Islet of Langerhans (tissue), 1 donor: ENCODE data around the gene TXNDC11.

Experiments
- FAIRE-seq: peaks from one replicate; lab custom pipeline; 2011; peaks lifted over from hg19 to GRCh38; lab: Jason Lieb, UNC

TXNDC11 gene

GRCh38 chr16:11674001-11674817, 68.4 kb downstream of the TXNDC11 start:
- FAIRE-seq: no peak

- FAIRE-seq: no peak
Measured at GRCh38 chr16:11673091-11674000, 69.3 kb downstream of the TXNDC11 start.

DNA sequence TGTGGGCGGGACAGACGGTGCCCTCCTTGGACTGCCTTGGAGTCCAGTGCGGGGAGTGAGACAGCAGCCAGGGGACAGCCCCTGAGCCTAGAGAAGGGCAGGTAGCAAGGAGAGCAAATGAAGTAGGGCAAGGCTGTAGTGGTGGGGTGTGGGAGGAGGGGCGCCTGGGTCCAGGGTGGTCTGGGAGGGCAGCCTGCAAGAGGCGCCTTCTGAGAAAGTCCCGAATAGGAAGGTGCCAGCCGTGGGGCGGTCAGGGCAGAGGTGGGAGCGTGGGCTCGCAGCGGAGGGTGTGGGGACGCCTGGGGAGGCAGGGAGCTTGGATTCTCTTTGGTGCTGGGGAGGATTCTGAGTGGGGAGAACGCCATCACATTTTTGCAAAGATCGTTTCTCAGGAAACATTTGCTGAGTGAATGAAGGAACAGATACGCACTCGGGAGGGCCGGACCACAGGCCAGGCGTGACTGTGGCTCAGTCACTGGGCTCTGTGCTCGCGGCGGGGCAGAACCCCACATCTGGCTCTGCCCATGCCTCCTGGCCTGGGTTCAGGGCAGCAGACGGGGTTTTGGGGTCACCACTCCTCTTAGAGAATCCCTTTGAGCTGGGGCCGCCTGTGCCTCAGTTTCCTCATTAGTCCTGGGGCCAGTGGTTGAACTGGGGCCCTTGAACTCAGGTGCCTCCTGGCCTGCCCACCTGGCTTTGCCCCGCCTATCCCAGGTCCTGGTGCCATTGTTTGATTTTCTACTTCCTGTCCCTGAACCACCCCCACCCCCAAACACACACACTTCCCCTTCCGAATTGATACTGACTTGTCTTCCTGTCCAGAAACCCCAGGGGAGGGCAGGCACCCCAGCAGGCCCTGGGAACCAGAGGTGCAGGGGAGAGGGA, 70.2 kb downstream of the TXNDC11 start:
- FAIRE-seq: no peak

- no peak for FAIRE-seq
Measured at GRCh38 chr16:11671676-11672075, 71.0 kb downstream of the TXNDC11 start.

GRCh38 chr16:11671271-11671670, 71.4 kb downstream of the TXNDC11 start:
- FAIRE-seq: no peak

- FAIRE-seq: no peak
Measured at GRCh38 chr16:11670171-11671131, 72.2 kb downstream of the TXNDC11 start.

- FAIRE-seq: no peak
Measured at GRCh38 chr16:11669380-11670146, 73.1 kb downstream of the TXNDC11 start.

DNA sequence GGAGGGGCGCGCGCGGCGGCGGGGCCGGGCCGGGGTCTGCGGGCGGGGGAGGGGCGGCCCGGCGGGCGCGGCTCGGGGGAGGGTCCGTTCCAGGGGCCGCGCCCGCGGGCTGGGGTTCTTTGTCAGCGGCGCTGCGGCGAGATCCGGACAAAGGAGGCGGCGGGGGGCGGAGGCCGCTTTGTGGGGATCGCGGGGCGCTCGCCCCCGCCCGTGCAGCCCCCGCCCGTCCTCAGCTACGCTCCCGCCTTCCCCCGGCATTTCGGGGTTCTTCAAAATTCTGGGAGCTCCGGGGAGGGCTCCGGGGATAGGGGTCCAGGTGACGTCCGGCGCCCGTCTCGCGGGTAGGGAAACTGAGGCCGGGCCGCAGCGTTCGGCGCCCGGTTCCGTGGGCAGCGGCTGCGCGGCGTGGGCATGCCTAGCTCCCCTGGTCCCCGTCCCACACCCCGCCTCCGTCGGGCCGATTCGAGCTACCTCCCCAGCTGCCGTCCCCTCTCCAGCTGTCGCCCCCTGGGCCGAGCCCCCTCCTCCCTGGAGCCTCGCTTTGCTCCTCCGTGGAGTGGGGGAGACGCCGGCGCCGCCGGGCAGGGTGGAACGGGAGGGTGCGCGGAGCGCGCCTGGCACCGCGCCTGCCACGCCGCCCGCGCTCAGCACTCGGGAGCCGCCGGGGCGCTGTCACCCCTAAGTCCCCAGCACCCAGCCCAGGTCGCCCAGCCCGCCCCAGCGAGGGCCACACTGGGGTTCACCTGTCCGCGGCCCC, 73.9 kb downstream of the TXNDC11 start:
- no peak for FAIRE-seq

- no peak for FAIRE-seq
Measured at GRCh38 chr16:11667824-11668622, 74.6 kb downstream of the TXNDC11 start, which contains the start of gene SNN. SNN (plus strand) TSS chr16:11668455; CDS start chr16:11676060, 7,605 bp downstream.

- no peak for FAIRE-seq
Measured at GRCh38 chr16:11667221-11667823, 75.3 kb downstream of the TXNDC11 start.

DNA sequence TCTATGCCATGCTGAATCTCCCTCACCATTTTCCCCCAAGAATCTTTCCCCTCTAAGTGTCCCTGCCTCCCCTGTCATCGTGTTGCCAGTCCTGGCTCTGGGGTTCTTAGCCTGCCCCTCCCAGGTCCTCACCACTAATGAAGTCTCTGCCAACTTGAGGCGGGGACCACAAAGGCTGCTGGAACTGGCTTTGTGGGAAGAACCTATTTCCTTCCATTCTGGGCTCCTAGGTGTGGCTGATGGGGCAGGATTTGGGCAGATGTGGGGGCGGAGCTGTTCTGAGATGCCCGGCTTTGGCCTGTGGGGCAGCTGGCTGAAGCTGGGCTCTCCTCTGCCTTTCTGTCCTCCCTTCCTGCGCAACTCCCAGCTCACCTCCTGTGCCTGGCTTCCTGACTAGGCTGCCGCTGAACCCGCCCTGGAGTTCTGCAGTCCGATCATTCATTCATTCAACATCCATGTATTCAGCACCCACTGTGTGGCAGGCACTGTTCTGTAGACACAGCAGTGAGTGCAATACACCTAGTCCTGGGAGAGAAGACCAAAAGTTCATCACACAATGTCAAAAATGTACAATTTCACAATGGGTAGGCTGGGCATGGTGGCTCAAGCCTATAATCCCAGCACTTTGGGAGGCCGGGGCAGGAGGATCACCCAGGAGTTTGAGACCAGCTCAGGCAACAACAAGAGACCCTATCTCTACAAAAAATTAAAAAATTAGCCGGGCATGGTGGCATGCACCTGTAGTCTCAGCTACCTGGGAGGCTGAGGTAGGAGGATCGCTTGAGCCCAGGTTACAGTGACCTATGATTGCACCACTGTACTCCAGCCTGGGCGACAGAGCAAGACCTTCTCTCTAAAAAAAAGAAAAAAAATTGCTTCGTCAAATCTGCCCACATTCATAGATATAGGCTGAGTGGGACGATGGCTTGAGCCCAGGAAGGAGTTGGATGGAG, 76.3 kb downstream of the TXNDC11 start:
- no peak for FAIRE-seq

GRCh38 chr16:11665071-11665491, 77.6 kb downstream of the TXNDC11 start:
- no peak for FAIRE-seq

DNA sequence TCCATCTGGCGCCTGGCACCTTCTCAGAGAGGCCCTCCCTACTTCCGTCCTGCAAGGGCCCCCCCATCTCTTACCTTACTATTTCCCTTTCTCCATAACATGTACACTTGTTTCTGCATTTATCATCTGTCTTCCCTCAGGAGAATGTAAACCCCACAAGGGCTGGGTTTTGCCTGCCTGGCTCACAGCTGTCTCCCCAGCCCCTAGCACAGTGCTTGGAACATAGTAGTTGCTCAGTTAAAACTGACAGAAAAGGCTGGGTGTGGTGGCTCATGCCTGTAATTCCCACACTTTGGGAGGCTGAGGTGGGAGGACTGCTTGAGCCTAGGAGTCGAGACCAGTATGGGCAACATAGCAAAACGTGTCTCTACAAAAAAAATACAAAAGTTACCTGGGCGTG, 80.1 kb downstream of the TXNDC11 start:
- FAIRE-seq: no peak

GRCh38 chr16:11660565-11660964, 82.1 kb downstream of the TXNDC11 start:
- FAIRE-seq: no peak

GRCh38 chr16:11658896-11659708, 83.6 kb downstream of the TXNDC11 start:
- FAIRE-seq: no peak

DNA sequence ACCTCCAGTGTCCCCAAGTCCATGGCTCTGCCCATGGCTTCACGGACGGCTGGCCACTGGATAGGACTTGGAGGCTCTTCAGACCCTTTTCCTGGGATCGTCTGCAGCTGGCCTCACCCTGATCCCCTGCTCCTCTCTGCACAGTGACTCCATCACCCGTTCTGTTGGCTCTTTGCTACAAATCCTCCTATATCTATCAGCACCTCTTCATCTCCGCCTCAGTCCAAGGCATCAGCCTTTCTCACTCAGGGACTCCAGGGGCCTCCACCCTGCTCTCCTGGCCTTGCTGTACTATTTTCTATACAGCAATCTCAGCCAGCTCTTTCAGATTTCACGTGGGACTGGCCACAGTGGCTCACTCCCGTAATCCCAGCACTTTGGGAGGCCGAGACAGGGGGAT, 85.1 kb downstream of the TXNDC11 start:
- FAIRE-seq: no peak
